Trophoblast cell (in vitro differentiated cells and primary cell): ENCODE measurements around the gene STRIP1.

Experiments
- DNase-seq, 2 donors: peaks; one replicate each; pipeline ENCODE4 v3.0.0-alpha.2; 2016
- H2AFZ ChIP-seq: 2 replicates; pipeline ENCODE4 v1.6.1; 2013; ENCODE audit warnings: low read length, moderate library complexity, mild to moderate bottlenecking; ENCODE audit not compliant: insufficient read depth, poor library complexity
- H2AK5ac ChIP-seq: 2 replicates; pipeline ENCODE4 v1.6.1; 2013; ENCODE audit warnings: mild to moderate bottlenecking, low read length
- H2BK120ac ChIP-seq: 2 replicates; pipeline ENCODE4 v1.6.1; 2013; ENCODE audit warnings: low read length, mild to moderate bottlenecking, moderate library complexity; ENCODE audit not compliant: insufficient read depth, poor library complexity
- H2BK12ac ChIP-seq: 2 replicates; pipeline ENCODE4 v1.6.1; 2013; ENCODE audit warnings: mild to moderate bottlenecking, low read length, moderate library complexity
- H2BK5ac ChIP-seq: 2 replicates; pipeline ENCODE4 v1.6.1; 2013; ENCODE audit warnings: low read length, low read depth, moderate library complexity, mild to moderate bottlenecking; ENCODE audit not compliant: poor library complexity
- H3K14ac ChIP-seq: 2 replicates; pipeline ENCODE4 v1.6.1; 2013; ENCODE audit warnings: mild to moderate bottlenecking, low read length
- H3K18ac ChIP-seq: 2 replicates; pipeline ENCODE4 v1.6.1; 2013; ENCODE audit warnings: mild to moderate bottlenecking, low read length
- H3K23ac ChIP-seq: 2 replicates; pipeline ENCODE4 v1.6.1; 2013; ENCODE audit warnings: low read length
- H3K27ac ChIP-seq: 2 replicates; pipeline ENCODE4 v1.5.1; 2013; ENCODE audit warnings: low read depth, mild to moderate bottlenecking, inconsistent platforms, low read length, moderate library complexity
- H3K27me3 ChIP-seq: 2 replicates; pipeline ENCODE4 v1.6.1; 2013; ENCODE audit warnings: inconsistent platforms, mild to moderate bottlenecking, low read length, moderate library complexity; ENCODE audit not compliant: insufficient read depth
- H3K36me3 ChIP-seq, 2 experiments: 1 replicate in 1 of 2; 2 replicates in 1 of 2; pipeline ENCODE4 v1.6.1; 2013; ENCODE audit warnings: low read length in 2 of 2, mild to moderate bottlenecking in 2 of 2, moderate library complexity in 1 of 2; ENCODE audit not compliant: insufficient read depth in 2 of 2, control insufficient read depth in 1 of 2
- H3K4ac ChIP-seq: 2 replicates; pipeline ENCODE4 v1.6.1; 2013; ENCODE audit warnings: low read depth, mild to moderate bottlenecking, low read length, moderate library complexity
- H3K4me1 ChIP-seq, 2 experiments: 1 replicate in 1 of 2; 2 replicates in 1 of 2; pipeline ENCODE4 v1.6.1; 2013; ENCODE audit warnings: low read length in 2 of 2, mild to moderate bottlenecking in 2 of 2, moderate library complexity in 1 of 2; ENCODE audit not compliant: insufficient read depth in 2 of 2, control insufficient read depth in 1 of 2
- H3K4me2 ChIP-seq: 2 replicates; pipeline ENCODE4 v1.6.1; 2013; ENCODE audit warnings: inconsistent platforms, mild to moderate bottlenecking, low read length, moderate library complexity
- H3K4me3 ChIP-seq: 2 replicates; pipeline ENCODE4 v1.5.1; 2013; ENCODE audit warnings: mild to moderate bottlenecking, low read depth, low read length, inconsistent platforms
- H3K79me1 ChIP-seq: one replicate; pipeline ENCODE4 v1.6.1; 2013; ENCODE audit warnings: low read length
- H3K79me2 ChIP-seq: 2 replicates; pipeline ENCODE4 v1.6.1; 2013; ENCODE audit warnings: low read length, mild to moderate bottlenecking; ENCODE audit not compliant: control insufficient read depth, insufficient read depth, poor library complexity
- H3K9ac ChIP-seq: 2 replicates; pipeline ENCODE4 v1.6.1; 2013; ENCODE audit warnings: mild to moderate bottlenecking, low read length
- H3K9me3 ChIP-seq: 2 replicates; pipeline ENCODE4 v1.6.1; 2013; ENCODE audit warnings: low read depth, mild to moderate bottlenecking, control low read depth, inconsistent platforms, low read length; ENCODE audit not compliant: insufficient read depth
- H4K12ac ChIP-seq: 2 replicates; pipeline ENCODE4 v1.6.1; 2013; ENCODE audit warnings: low read depth, mild to moderate bottlenecking, low read length, moderate library complexity
- H4K8ac ChIP-seq: 2 replicates; pipeline ENCODE4 v1.6.1; 2013; ENCODE audit warnings: low read depth, mild to moderate bottlenecking, low read length, moderate library complexity
- H4K91ac ChIP-seq: one replicate; pipeline ENCODE4 v1.6.1; 2013; ENCODE audit warnings: low read depth, mild to moderate bottlenecking, low read length, moderate library complexity
- WGBS: extraction: QIAGEN DNeasy Blood & Tissue Kit; methylation state at CpG from one replicate; pipeline ENCODE4 v1.1.7; 2013; ENCODE audit warnings: missing lambda C conversion rate; ENCODE audit not compliant: insufficient read length, insufficient coverage; ENCODE audit errors: extremely low coverage; 5-methylcytosine and 5-hydroxymethylcytosine counted together

The STRIP1 gene

GRCh38 chr1:110098222-110099026, 64.0 kb downstream of the STRIP1 start:
- H3K36me3 ChIP-seq: no peaks in the 10 kb centered on the region
- H4K12ac ChIP-seq: no peak overlapping the region
- H3K14ac ChIP-seq: no peak overlapping the region
- peak overlapping the region; percentile 17 for H2AK5ac ChIP-seq
- no peak overlapping the region for H3K9ac ChIP-seq
- peak; percentile 23 to 50 for DNase-seq
- no peak overlapping the region for H4K8ac ChIP-seq
- peak overlapping the region; percentile 12 for H3K27ac ChIP-seq
- peaks cover 25 to 27% of the 10 kb centered on the region in 2 experiments for H3K4me1 ChIP-seq
- no peak overlapping the region for H3K18ac ChIP-seq
- H3K23ac ChIP-seq: no peak overlapping the region
- H2BK12ac ChIP-seq: peak overlapping the region; percentile 25
- peaks cover 2% of the 10 kb centered on the region for H3K79me1 ChIP-seq
- H2AFZ ChIP-seq: no peak overlapping the region
- H3K4me3 ChIP-seq: peak overlapping the region; percentile 3
- peaks cover 8% of the 10 kb centered on the region for H3K27me3 ChIP-seq
- no peaks in the 10 kb centered on the region for H3K79me2 ChIP-seq
- peak overlapping the region; percentile 25 for H3K4me2 ChIP-seq
- WGBS: no CpG with 5 or more reads among the region's 9 CpGs
- H2BK5ac ChIP-seq: no peak overlapping the region
- no peak overlapping the region for H3K4ac ChIP-seq
- peaks cover 19% of the 10 kb centered on the region for H3K9me3 ChIP-seq
- H4K91ac ChIP-seq: peak overlapping the region; percentile 1
- H2BK120ac ChIP-seq: no peak overlapping the region

GRCh38 chr1:110100335-110100734, 65.9 kb downstream of the STRIP1 start:
- Histone ChIP-seq H3K4me1 (peaks cover 25 to 27% of the 10 kb centered on the region in 2 experiments), H3K4me2 (no peak overlapping the region), H4K8ac (no peak overlapping the region), H3K27ac (no peak overlapping the region), H3K79me1 (peaks cover 2% of the 10 kb centered on the region), H3K36me3 (no peaks in the 10 kb centered on the region), H2BK5ac (no peak overlapping the region), H4K12ac (no peak overlapping the region), H3K23ac (no peak overlapping the region), H3K14ac (no peak overlapping the region), H2BK120ac (no peak overlapping the region), H3K9ac (no peak overlapping the region), H4K91ac (no peak overlapping the region), H3K79me2 (no peaks in the 10 kb centered on the region), H3K27me3 (no peaks in the 10 kb centered on the region), H2BK12ac (no peak overlapping the region), H3K9me3 (peaks cover 3% of the 10 kb centered on the region), H2AK5ac (no peak overlapping the region), H3K4ac (no peak overlapping the region), H3K18ac (no peak overlapping the region), H2AFZ (no peak overlapping the region), H3K4me3 (no peak overlapping the region)
- WGBS: no CpG with 5 or more reads among the region's 2 CpGs
- no peak for DNase-seq

DNA sequence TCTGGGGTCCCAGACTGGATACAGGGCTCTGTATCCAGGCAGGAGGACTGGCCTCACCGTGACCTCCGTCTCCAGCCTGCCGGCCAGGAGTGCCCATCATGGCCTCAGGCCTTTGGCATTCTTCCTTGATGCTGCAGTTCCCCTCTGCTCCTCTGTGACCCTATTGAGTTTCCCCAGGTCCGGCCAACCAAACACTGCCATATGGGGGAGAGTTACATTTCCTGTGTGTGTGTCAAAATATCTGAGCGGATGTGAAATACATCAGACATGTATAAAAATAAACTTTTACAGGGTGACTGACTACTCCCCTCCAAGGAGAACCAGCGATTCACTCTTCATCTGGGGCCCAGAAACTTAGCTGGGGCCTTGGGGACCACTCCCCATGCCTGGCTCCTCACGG, 67.7 kb downstream of the STRIP1 start:
- H3K4me1 ChIP-seq: peaks cover 18 to 19% of the 10 kb centered on the region in 2 experiments
- no peak overlapping the region for H2AFZ ChIP-seq
- no peaks in the 10 kb centered on the region for H3K36me3 ChIP-seq
- peaks cover 2% of the 10 kb centered on the region for H3K79me1 ChIP-seq
- DNase-seq: no peak
- no peak overlapping the region for H4K12ac ChIP-seq
- no peak overlapping the region for H3K4ac ChIP-seq
- no peak overlapping the region for H4K8ac ChIP-seq
- H3K79me2 ChIP-seq: no peaks in the 10 kb centered on the region
- H3K18ac ChIP-seq: no peak overlapping the region
- no peak overlapping the region for H2BK120ac ChIP-seq
- H2AK5ac ChIP-seq: no peak overlapping the region
- no peak overlapping the region for H4K91ac ChIP-seq
- H3K9ac ChIP-seq: no peak overlapping the region
- whole genome bisulfite sequencing: no CpG with 5 or more reads among the region's 7 CpGs
- H3K27me3 ChIP-seq: no peaks in the 10 kb centered on the region
- H3K9me3 ChIP-seq: peaks cover 3% of the 10 kb centered on the region
- no peak overlapping the region for H3K14ac ChIP-seq
- no peak overlapping the region for H2BK5ac ChIP-seq
- no peak overlapping the region for H3K27ac ChIP-seq
- no peak overlapping the region for H2BK12ac ChIP-seq
- H3K4me2 ChIP-seq: no peak overlapping the region
- H3K23ac ChIP-seq: no peak overlapping the region
- no peak overlapping the region for H3K4me3 ChIP-seq
